Right lobe of liver (tissue), 6 donors: ENCODE data around the gene SRRM1. TPM values are rescaled to one million over a fixed set of nuclear protein-coding genes. Genes with fewer than 3 reads are reported as not detected.

Source experiments
- ATAC-seq, 4 donors: fragments of 200-7000 bp; cut with Tn5 transposase; one replicate each; pipeline ENCODE4 v1.9.1; 2020; ENCODE audit warnings: mild to moderate bottlenecking in 4 of 4, moderate library complexity in 4 of 4
- DNase-seq, 3 donors: peaks; one replicate each; pipeline ENCODE4 v3.0.0-alpha.2; 2020
- H3K27ac ChIP-seq, 3 donors: fragments of 200-600 bp; one replicate each; pipeline ENCODE4 v1.8.0; 2022
- H3K27me3 ChIP-seq, 2 donors: fragments of 200-600 bp; one replicate each; pipeline ENCODE4 v1.8.0; 2022
- H3K36me3 ChIP-seq, 4 donors: fragments of 200-600 bp; sonication (generic) in 1 of 4; one replicate each; pipeline versions ENCODE4 v1.5.1 to v1.8.0; 2017 to 2022; ENCODE audit warnings: control low read depth in 1 of 4
- H3K4me1 ChIP-seq, 4 donors: fragments of 200-600 bp; sonication (generic) in 1 of 4; one replicate each; pipeline versions ENCODE4 v1.5.1 to v1.8.0; 2017 to 2022; ENCODE audit warnings: control low read depth in 1 of 4
- H3K4me3 ChIP-seq, 3 donors: fragments of 200-600 bp; one replicate each; pipeline ENCODE4 v1.8.0; 2022
- H3K9me3 ChIP-seq, 4 donors: fragments of 200-600 bp; sonication (generic) in 1 of 4; one replicate each; pipeline versions ENCODE4 v1.5.1 to v1.8.0; 2017 to 2022; ENCODE audit warnings: control low read depth in 1 of 4
- CTCF ChIP-seq, 4 donors: fragments of 200-600 bp in 3 of 4; fragments of 450-650 bp in 1 of 4; IDR thresholded peaks; one replicate each; pipeline versions ENCODE4 v1.5.1 to v1.8.0; 2016 to 2022; ENCODE audit warnings: antibody characterized with exemption in 4 of 4, mild to moderate bottlenecking in 2 of 4
- POLR2A ChIP-seq: fragments of 450-650 bp; IDR thresholded peaks from one replicate; pipeline ENCODE4 v1.6.1; 2017; ENCODE audit warnings: antibody characterized with exemption, mild to moderate bottlenecking
- WGBS: methylation state at CpG from one replicate; pipeline ENCODE4 v1.1.6; 2018; ENCODE audit warnings: low coverage, low lambda C conversion rate; ENCODE audit not compliant: insufficient coverage; ENCODE audit errors: missing lambda C conversion rate; 5-methylcytosine and 5-hydroxymethylcytosine counted together
- intact Hi-C, 2 donors: fragments of 100-400 bp; cut with DNase I; formaldehyde crosslinking; loops; one replicate each; pipeline versions ENCODE4 v1.11.2 to v1.14.1; 2022
- total RNA-seq, 6 experiments: library from RNA; depleted of rRNA in 2 of 6; stranded (reverse); fragments of >200 nt in 2 of 6; fragmentation: NEBNext Ultra II Directional in 3 of 6; extraction: Animal tissue kit (Norgen Biotek cat#: 25700) in 3 of 6; gene quantifications; one replicate each; pipeline versions ENCODE4 v1.1.0 to v1.2.4, GENCODE V29; 2016 to 2023
- donor health status: DM: no; HTN: yes; CAD: no.
- donor health status: DM: no; HTN: no; CAD: no.
- donor health status: DM: no; HTN: no; CAD: no.
- donor health status: DM: no; HTN: yes; CAD: no.
- donor health status: DM: no; HTN: yes; CAD: no.

Gene SRRM1
- total RNA-seq, 6 experiments from 2014 or later: 41.1 to 52.0 (median 44.9) TPM

GRCh38 chr1:24600551-24600950, 42.6 kb upstream of the SRRM1 start:
- WGBS: no CpG with 5 or more reads among the region's 5 CpGs
- peaks cover 0 to 5% (median 2%) of the 10 kb centered on the region in 4 donors for H3K4me1 ChIP-seq
- no peaks in the 10 kb centered on the region for H3K27me3 ChIP-seq
- no peaks in the 10 kb centered on the region for H3K9me3 ChIP-seq
- ATAC-seq (no peak), DNase-seq (no peak)
- TF ChIP-seq POLR2A (no peak), CTCF (IDR thresholded peaks at IDR 0.05) (no peak)
- H3K27ac ChIP-seq: no peak overlapping the region
- no peak overlapping the region for H3K4me3 ChIP-seq
- H3K36me3 ChIP-seq: no peaks in the 10 kb centered on the region
- intact Hi-C loops: no loop called here

DNA sequence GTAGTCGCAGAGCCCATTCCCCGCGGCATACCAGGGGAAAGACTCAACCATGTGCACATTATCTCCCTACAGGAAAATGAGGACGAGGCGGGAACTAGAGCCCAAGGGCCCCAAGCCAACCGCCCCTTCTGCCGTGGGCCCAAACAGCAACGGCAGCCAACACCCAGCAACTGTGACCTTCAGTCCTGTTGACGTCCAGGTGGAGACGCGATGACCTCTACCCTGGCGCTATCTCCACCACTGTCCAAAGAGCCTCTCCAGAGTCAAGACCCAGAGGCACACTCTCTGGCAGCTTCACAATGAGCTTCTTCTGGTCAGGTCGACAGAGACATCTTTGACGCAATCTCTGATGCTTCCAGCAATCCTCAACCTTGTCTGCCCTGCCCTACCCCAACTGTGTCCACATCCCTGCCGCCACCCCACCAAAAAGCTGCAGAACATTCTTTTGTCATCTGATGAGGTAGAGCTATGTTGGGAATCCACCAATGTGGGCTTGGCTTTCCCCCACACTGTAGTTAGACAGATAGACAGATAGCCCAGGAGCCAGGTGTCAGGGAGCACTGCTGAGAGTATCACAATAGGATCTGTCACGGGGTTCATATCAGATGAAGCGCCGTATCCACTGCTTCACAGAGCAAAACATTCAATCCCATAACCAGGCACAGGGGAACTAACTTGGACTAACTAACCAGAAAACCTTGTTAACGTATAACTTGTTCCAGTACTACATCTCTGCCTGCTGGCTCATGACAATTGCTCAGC, 37.4 kb upstream of the SRRM1 start:
- no peak overlapping the region for H3K4me3 ChIP-seq
- no peak for TF ChIP-seq CTCF (IDR thresholded peaks at IDR 0.05)
- TF ChIP-seq POLR2A: no peak
- H3K27me3 ChIP-seq: no peaks in the 10 kb centered on the region
- H3K9me3 ChIP-seq: no peaks in the 10 kb centered on the region
- ATAC-seq: peak; percentile 94 to 97 (median 95)
- H3K4me1 ChIP-seq: peaks cover 0 to 18% (median 6%) of the 10 kb centered on the region in 4 donors
- intact Hi-C loops: no loop called here
- DNase-seq: peak; percentile 57 to 89 (median 85)
- peak overlapping the region in 2 of 3 donors; percentile 49 to 52 for H3K27ac ChIP-seq
- 81% methylated on average over 7 of the region's 19 CpGs for WGBS
- H3K36me3 ChIP-seq: no peaks in the 10 kb centered on the region

- H3K27ac ChIP-seq: peak overlapping the region in 2 of 3 donors; percentile 49 to 52
- H3K4me3 ChIP-seq: no peak overlapping the region
- ATAC-seq (no peak), DNase-seq (no peak)
- TF ChIP-seq CTCF (IDR thresholded peaks at IDR 0.05): no peak
- TF ChIP-seq POLR2A: no peak
- intact Hi-C loops: no loop called here
- no peaks in the 10 kb centered on the region for H3K9me3 ChIP-seq
- peaks cover 0 to 18% (median 6%) of the 10 kb centered on the region in 4 donors for H3K4me1 ChIP-seq
- no peaks in the 10 kb centered on the region for H3K27me3 ChIP-seq
- 93% methylated on average over 2 of the region's 3 CpGs for WGBS
- no peaks in the 10 kb centered on the region for H3K36me3 ChIP-seq
Measured at GRCh38 chr1:24606296-24606605, 36.9 kb upstream of the SRRM1 start.

DNA sequence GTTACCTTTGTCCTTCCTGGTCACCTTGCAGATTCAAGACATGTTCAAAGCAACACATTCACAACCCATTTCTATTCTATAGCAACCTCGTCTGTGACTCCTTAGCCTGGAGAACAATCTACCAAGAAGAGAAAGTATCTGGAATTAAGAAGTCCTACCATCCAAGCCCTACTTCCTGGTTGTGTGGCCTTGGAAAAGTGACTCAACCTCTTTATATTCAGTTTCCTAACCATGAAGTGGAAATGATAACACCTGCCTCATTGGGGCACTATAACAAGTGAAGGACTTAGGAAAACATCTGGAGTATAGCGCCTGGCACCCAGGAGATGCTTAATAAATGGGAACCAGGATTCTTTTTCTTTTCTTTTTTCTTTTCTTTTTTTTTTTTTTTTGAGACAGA, 36.5 kb upstream of the SRRM1 start:
- Histone ChIP-seq H3K36me3 (no peaks in the 10 kb centered on the region), H3K4me3 (no peak overlapping the region), H3K9me3 (no peaks in the 10 kb centered on the region), H3K4me1 (peaks cover 0 to 18% (median 6%) of the 10 kb centered on the region in 4 donors), H3K27ac (no peak overlapping the region), H3K27me3 (no peaks in the 10 kb centered on the region)
- ATAC-seq: peak in 1 of 4 donors; percentile 21
- WGBS: 88% methylated on average over 2 of the region's 2 CpGs
- TF ChIP-seq POLR2A (no peak), CTCF (IDR thresholded peaks at IDR 0.05) (no peak)
- intact Hi-C loops: no loop called here
- DNase-seq: no peak
